Upper lobe of right lung (tissue), 1 donor: ENCODE results near the gene C1QTNF1. TPM values are rescaled to one million over a fixed set of nuclear protein-coding genes. Genes with fewer than 3 reads are reported as not detected.

Experiments used
- ATAC-seq: fragments of 200-7000 bp; cut with Tn5 transposase; one replicate; pipeline ENCODE4 v1.9.1; 2020; ENCODE audit warnings: mild to moderate bottlenecking, moderate library complexity
- DNase-seq: peaks from one replicate; pipeline ENCODE4 v3.0.0-alpha.2; 2020
- H3K27ac ChIP-seq: fragments of 200-600 bp; one replicate; pipeline ENCODE4 v1.8.0; 2022
- H3K27me3 ChIP-seq: fragments of 200-600 bp; one replicate; pipeline ENCODE4 v1.8.0; 2022; ENCODE audit warnings: mild to moderate bottlenecking
- H3K36me3 ChIP-seq: fragments of 200-600 bp; one replicate; pipeline ENCODE4 v1.8.0; 2022
- H3K4me1 ChIP-seq: fragments of 200-600 bp; one replicate; pipeline ENCODE4 v1.8.0; 2022
- H3K4me3 ChIP-seq: fragments of 200-600 bp; one replicate; pipeline ENCODE4 v1.8.0; 2022; ENCODE audit warnings: mild to moderate bottlenecking
- H3K9me3 ChIP-seq: fragments of 200-600 bp; one replicate; pipeline ENCODE4 v1.8.0; 2022
- CTCF ChIP-seq: fragments of 200-600 bp; IDR thresholded peaks from one replicate; pipeline ENCODE4 v1.8.0; 2022; ENCODE audit warnings: antibody characterized with exemption
- intact Hi-C: fragments of 100-400 bp; cut with DNase I; formaldehyde crosslinking; loops from one replicate; pipeline ENCODE4 v1.11.0; 2022
- total RNA-seq: library from RNA; stranded (reverse); fragmentation: NEBNext Ultra II Directional; extraction: Animal tissue kit (Norgen Biotek cat#: 25700); gene quantifications from one replicate; pipeline ENCODE4 v1.2.1, GENCODE V29; 2021
- donor health status: DM: no; HTN: yes; CAD: no; lungs with severe emphysema.

C1QTNF1 gene
- total RNA-seq, 1 donor from 2014 or later, result 28.3 TPM

GRCh38 chr17:79038545-79039135 is 14.7 kb downstream of the C1QTNF1 start:
- H3K27me3 ChIP-seq, result no peaks in the 10 kb centered on the region
- H3K27ac ChIP-seq, result peak overlapping the region; percentile 42
- peak; percentile 35 for DNase-seq
- TF ChIP-seq CTCF, result no peak
- no peak for ATAC-seq
- H3K36me3 ChIP-seq, result no peaks in the 10 kb centered on the region
- H3K4me3 ChIP-seq, result no peak overlapping the region
- peaks cover 27% of the 10 kb centered on the region for H3K4me1 ChIP-seq
- intact Hi-C loops, result no loop called here
- H3K9me3 ChIP-seq, result no peaks in the 10 kb centered on the region

- ATAC-seq (no peak), DNase-seq (peak; percentile 52)
- H3K9me3 ChIP-seq, result no peaks in the 10 kb centered on the region
- H3K27me3 ChIP-seq, result no peaks in the 10 kb centered on the region
- no peak overlapping the region for H3K4me3 ChIP-seq
- intact Hi-C loops, result no loop called here
- peaks cover 22% of the 10 kb centered on the region for H3K4me1 ChIP-seq
- no peak overlapping the region for H3K27ac ChIP-seq
- no peak for TF ChIP-seq CTCF
- H3K36me3 ChIP-seq, result no peaks in the 10 kb centered on the region
Observed at GRCh38 chr17:79039171-79039570, 15.2 kb downstream of the C1QTNF1 start.

- no peaks in the 10 kb centered on the region for H3K36me3 ChIP-seq
- no peak for TF ChIP-seq CTCF
- intact Hi-C loops, result no loop called here
- H3K9me3 ChIP-seq, result no peaks in the 10 kb centered on the region
- ATAC-seq, result no peak
- H3K4me3 ChIP-seq, result no peak overlapping the region
- DNase-seq, result no peak
- H3K4me1 ChIP-seq, result peaks cover 16% of the 10 kb centered on the region
- H3K27ac ChIP-seq, result no peak overlapping the region
- no peaks in the 10 kb centered on the region for H3K27me3 ChIP-seq
Observed at GRCh38 chr17:79039886-79040285, 15.9 kb downstream of the C1QTNF1 start.

- Histone ChIP-seq H3K9me3 (no peaks in the 10 kb centered on the region), H3K4me1 (peaks cover 10% of the 10 kb centered on the region), H3K27ac (no peak overlapping the region), H3K27me3 (no peaks in the 10 kb centered on the region), H3K36me3 (no peaks in the 10 kb centered on the region), H3K4me3 (no peak overlapping the region)
- DNase-seq (peak; percentile 57), ATAC-seq (no peak)
- no peak for TF ChIP-seq CTCF
- intact Hi-C loops, result no loop called here
Observed at GRCh38 chr17:79041041-79041570, 17.1 kb downstream of the C1QTNF1 start.

GRCh38 chr17:79041723-79042420 is 17.9 kb downstream of the C1QTNF1 start:
- no peaks in the 10 kb centered on the region for H3K36me3 ChIP-seq
- DNase-seq (no peak), ATAC-seq (no peak)
- peaks cover 3% of the 10 kb centered on the region for H3K4me1 ChIP-seq
- TF ChIP-seq CTCF, result no peak
- no peaks in the 10 kb centered on the region for H3K27me3 ChIP-seq
- intact Hi-C loops, result no loop called here
- no peak overlapping the region for H3K4me3 ChIP-seq
- no peaks in the 10 kb centered on the region for H3K9me3 ChIP-seq
- H3K27ac ChIP-seq, result no peak overlapping the region
